MM.1S (cell line): ENCODE measurements around the gene CCP110.

ENCODE experiments used
- DNase-seq: peaks from one replicate; pipeline ENCODE4 v3.0.0-alpha.2; 2015
- H2AFZ ChIP-seq: fragments of 300-600 bp; sonication (generic); 2 replicates; pipeline ENCODE4 v1.6.0; 2016; ENCODE audit warnings: antibody characterized with exemption, low read length
- H3F3A ChIP-seq: fragments of 300-600 bp; sonication (generic); 2 replicates; pipeline ENCODE4 v1.6.1; 2016; ENCODE audit warnings: mild to moderate bottlenecking, antibody characterized with exemption, low read length, moderate library complexity, mixed read lengths; ENCODE audit not compliant: insufficient read depth
- H3K27ac ChIP-seq: fragments of 300-600 bp; sonication (generic); 2 replicates; pipeline ENCODE4 v1.5.1; 2016; ENCODE audit warnings: mild to moderate bottlenecking, low read length
- H3K27me3 ChIP-seq: fragments of 300-600 bp; sonication (generic); replicated peaks from 2 replicates; pipeline ENCODE4 v1.6.0; 2016; ENCODE audit warnings: low read length; ENCODE audit not compliant: insufficient read depth
- H3K36me3 ChIP-seq: fragments of 300-600 bp; sonication (generic); replicated peaks from 2 replicates; pipeline ENCODE4 v1.6.1; 2016; ENCODE audit warnings: mild to moderate bottlenecking, low read length, mixed read lengths; ENCODE audit not compliant: insufficient read depth
- H3K4me1 ChIP-seq: fragments of 300-600 bp; sonication (generic); 2 replicates; pipeline ENCODE4 v1.6.1; 2016; ENCODE audit warnings: low read length, mixed read lengths
- H3K4me2 ChIP-seq: fragments of 300-600 bp; sonication (generic); 2 replicates; pipeline ENCODE4 v1.6.0; 2016; ENCODE audit warnings: low read depth, low read length
- H3K4me3 ChIP-seq: fragments of 300-600 bp; sonication (generic); 2 replicates; pipeline ENCODE4 v1.5.1; 2016; ENCODE audit warnings: low read length, mixed read lengths
- H3K79me2 ChIP-seq: fragments of 300-600 bp; sonication (generic); 2 replicates; pipeline ENCODE4 v1.6.1; 2016; ENCODE audit warnings: mixed run types, low read length, mixed read lengths
- H3K9ac ChIP-seq: fragments of 300-600 bp; sonication (generic); 2 replicates; pipeline ENCODE4 v1.6.1; 2016; ENCODE audit warnings: low read length, mixed read lengths
- H3K9me2 ChIP-seq: fragments of 300-600 bp; sonication (generic); replicated peaks from 2 replicates; pipeline ENCODE4 v1.6.1; 2016; ENCODE audit warnings: mild to moderate bottlenecking, low read length, mixed read lengths; ENCODE audit not compliant: insufficient read depth
- H3K9me3 ChIP-seq: fragments of 300-600 bp; sonication (generic); replicated peaks from 2 replicates; pipeline ENCODE4 v1.6.1; 2016; ENCODE audit warnings: mild to moderate bottlenecking, low read length, mixed read lengths; ENCODE audit not compliant: insufficient read depth
- H4K20me1 ChIP-seq: fragments of 300-600 bp; sonication (generic); 2 replicates; pipeline ENCODE4 v1.6.1; 2016; ENCODE audit warnings: mild to moderate bottlenecking, low read length, moderate library complexity, mixed read lengths; ENCODE audit not compliant: insufficient read depth
- CTCF ChIP-seq: fragments of 300-600 bp; sonication (generic); IDR thresholded peaks from 2 replicates; pipeline ENCODE4 v1.5.1; 2016; ENCODE audit warnings: antibody characterized with exemption, low read length, mixed read lengths
- EZH2 ChIP-seq: fragments of 300-600 bp; sonication (generic); optimal IDR thresholded peaks from 2 replicates; pipeline ENCODE3; 2017; ENCODE audit warnings: low read depth, mild to moderate bottlenecking, antibody characterized with exemption, low read length, mixed read lengths
- EZH2phosphoT487 ChIP-seq: fragments of 300-600 bp; sonication (generic); IDR thresholded peaks from 2 replicates; pipeline ENCODE4 v1.6.1; 2018; ENCODE audit warnings: antibody characterized with exemption, low read length

Gene CCP110

GRCh38 chr16:19599968-19600716 is 76.4 kb downstream of the CCP110 start:
- H3K9ac ChIP-seq, result no peak overlapping the region
- H3K9me3 ChIP-seq, result no peaks in the 10 kb centered on the region
- H3F3A ChIP-seq, result no peaks in the 10 kb centered on the region
- no peak overlapping the region for H3K4me2 ChIP-seq
- no peak overlapping the region for H2AFZ ChIP-seq
- H4K20me1 ChIP-seq, result no peaks in the 10 kb centered on the region
- H3K36me3 ChIP-seq, result no peaks in the 10 kb centered on the region
- no peak for DNase-seq
- no peaks in the 10 kb centered on the region for H3K4me1 ChIP-seq
- no peak overlapping the region for H3K4me3 ChIP-seq
- TF ChIP-seq EZH2 (no peak), CTCF (no peak), EZH2phosphoT487 (no peak)
- H3K79me2 ChIP-seq, result no peaks in the 10 kb centered on the region
- H3K27me3 ChIP-seq, result no peaks in the 10 kb centered on the region
- no peaks in the 10 kb centered on the region for H3K9me2 ChIP-seq
- no peak overlapping the region for H3K27ac ChIP-seq

GRCh38 chr16:19601083-19601976 is 77.6 kb downstream of the CCP110 start:
- peak overlapping the region; percentile 8; the same call in 1 of the 2 replicates for H2AFZ ChIP-seq
- no peaks in the 10 kb centered on the region for H4K20me1 ChIP-seq
- H3K4me1 ChIP-seq, result no peaks in the 10 kb centered on the region
- H3K4me3 ChIP-seq, result no peak overlapping the region
- peak; percentile 56 for DNase-seq
- H3K27me3 ChIP-seq, result no peaks in the 10 kb centered on the region
- peak overlapping the region; percentile 5; the same call in 1 of the 2 replicates for H3K9ac ChIP-seq
- H3K79me2 ChIP-seq, result no peaks in the 10 kb centered on the region
- H3K9me3 ChIP-seq, result no peaks in the 10 kb centered on the region
- TF ChIP-seq EZH2phosphoT487 (no peak), CTCF (peak; percentile 67)
- no peaks in the 10 kb centered on the region for H3F3A ChIP-seq
- no peaks in the 10 kb centered on the region for H3K9me2 ChIP-seq
- no peak overlapping the region for H3K4me2 ChIP-seq
- no peaks in the 10 kb centered on the region for H3K36me3 ChIP-seq
- no peak overlapping the region for H3K27ac ChIP-seq
